H9 (cell line): ENCODE measurements around the gene IFI44. TPM values are rescaled to one million over a fixed set of nuclear protein-coding genes. Genes with fewer than 3 reads are reported as not detected.

Experiments used
- DNase-seq: peaks from one replicate; pipeline ENCODE4 v3.0.0-alpha.2; 2017
- H2AFZ ChIP-seq: one replicate; pipeline ENCODE4 v1.6.1; 2013; ENCODE audit warnings: mild to moderate bottlenecking, low read length, control low read depth, moderate library complexity
- H2AK5ac ChIP-seq: 2 replicates; pipeline ENCODE4 v1.6.1; 2013; ENCODE audit warnings: low read length, control low read depth, mixed read lengths; ENCODE audit not compliant: insufficient read length
- H2BK120ac ChIP-seq: one replicate; pipeline ENCODE4 v1.6.1; 2013; ENCODE audit warnings: low read depth, mild to moderate bottlenecking, low read length, control low read depth, inconsistent platforms; ENCODE audit not compliant: poor library complexity, severe bottlenecking
- H2BK12ac ChIP-seq: 2 replicates; pipeline ENCODE4 v1.6.1; 2013; ENCODE audit warnings: low read length, control low read depth, mixed read lengths, low read depth; ENCODE audit not compliant: insufficient read length
- H2BK15ac ChIP-seq: 2 replicates; pipeline ENCODE4 v1.6.1; 2013; ENCODE audit warnings: low read depth, low read length, control low read depth
- H2BK20ac ChIP-seq: one replicate; pipeline ENCODE4 v1.6.1; 2013; ENCODE audit warnings: low read depth, mild to moderate bottlenecking, low read length, control low read depth, inconsistent platforms; ENCODE audit not compliant: poor library complexity, severe bottlenecking
- H2BK5ac ChIP-seq: 2 replicates; pipeline ENCODE4 v1.6.1; 2013; ENCODE audit warnings: low read length, control low read depth, mixed read lengths; ENCODE audit not compliant: insufficient read length
- H3K14ac ChIP-seq: 2 replicates; pipeline ENCODE4 v1.6.1; 2013; ENCODE audit warnings: low read length, control low read depth; ENCODE audit not compliant: insufficient read depth
- H3K18ac ChIP-seq: 2 replicates; pipeline ENCODE4 v1.6.1; 2013; ENCODE audit warnings: low read depth, mild to moderate bottlenecking, mixed read lengths, low read length, control low read depth; ENCODE audit not compliant: insufficient read length
- H3K23ac ChIP-seq: 2 replicates; pipeline ENCODE4 v1.6.1; 2013; ENCODE audit warnings: low read length, control low read depth, mixed read lengths, low read depth; ENCODE audit not compliant: insufficient read length
- H3K23me2 ChIP-seq: 2 replicates; pipeline ENCODE4 v1.6.1; 2013; ENCODE audit warnings: low read depth, mild to moderate bottlenecking, mixed read lengths, low read length, control low read depth; ENCODE audit not compliant: insufficient read length, poor library complexity, severe bottlenecking
- H3K27ac ChIP-seq: 2 replicates; pipeline ENCODE4 v1.5.1; 2013; ENCODE audit warnings: low read length, control low read depth, mixed read lengths, low read depth; ENCODE audit not compliant: insufficient read length
- H3K27me3 ChIP-seq: 2 replicates; pipeline ENCODE4 v1.6.1; 2013; ENCODE audit warnings: low read length, control low read depth, inconsistent platforms; ENCODE audit not compliant: insufficient read depth
- H3K4ac ChIP-seq: 2 replicates; pipeline ENCODE4 v1.6.1; 2013; ENCODE audit warnings: low read depth, mild to moderate bottlenecking, control low read depth, inconsistent platforms, low read length, moderate library complexity
- H3K4me1 ChIP-seq: 2 replicates; pipeline ENCODE4 v1.6.1; 2013; ENCODE audit warnings: low read length, control low read depth, inconsistent platforms; ENCODE audit not compliant: insufficient read depth
- H3K4me2 ChIP-seq: 2 replicates; pipeline ENCODE4 v1.6.1; 2013; ENCODE audit warnings: low read length, control low read depth, mixed read lengths; ENCODE audit not compliant: insufficient read length, insufficient read depth
- H3K56ac ChIP-seq: 2 replicates; pipeline ENCODE4 v1.6.1; 2013; ENCODE audit warnings: low read depth, mild to moderate bottlenecking, mixed read lengths, low read length, control low read depth; ENCODE audit not compliant: insufficient read length
- H3K79me1 ChIP-seq: 2 replicates; pipeline ENCODE4 v1.6.1; 2013; ENCODE audit warnings: low read depth, mild to moderate bottlenecking, moderate library complexity, low read length, control low read depth, inconsistent platforms; ENCODE audit not compliant: insufficient read depth, poor library complexity, severe bottlenecking
- H3K79me2 ChIP-seq: 2 replicates; pipeline ENCODE4 v1.6.1; 2013; ENCODE audit warnings: low read length, control low read depth, inconsistent platforms; ENCODE audit not compliant: insufficient read depth
- H3K9ac ChIP-seq: 2 replicates; pipeline ENCODE4 v1.6.1; 2013; ENCODE audit warnings: low read length, control low read depth, mixed read lengths; ENCODE audit not compliant: insufficient read length; ENCODE audit errors: extremely low read depth
- H3K9me3 ChIP-seq: one replicate; pipeline ENCODE4 v1.6.1; 2013; ENCODE audit warnings: low read depth, low read length, inconsistent platforms; ENCODE audit not compliant: control insufficient read depth
- H3T11ph ChIP-seq: one replicate; pipeline ENCODE4 v1.6.1; 2013; ENCODE audit warnings: mild to moderate bottlenecking, low read length, control low read depth, inconsistent platforms
- H4K20me1 ChIP-seq: one replicate; pipeline ENCODE4 v1.6.1; 2013; ENCODE audit not compliant: control insufficient read depth, insufficient read length, insufficient read depth
- H4K5ac ChIP-seq: 2 replicates; pipeline ENCODE4 v1.6.1; 2013; ENCODE audit warnings: low read depth, mild to moderate bottlenecking, mixed read lengths, low read length, control low read depth; ENCODE audit not compliant: insufficient read length
- H4K8ac ChIP-seq: replicated peaks from 2 replicates; pipeline ENCODE4 v1.6.1; 2013; ENCODE audit warnings: low read length, control low read depth, mixed read lengths, low read depth; ENCODE audit not compliant: insufficient read length
- H4K91ac ChIP-seq: 2 replicates; pipeline ENCODE4 v1.6.1; 2013; ENCODE audit warnings: low read depth, mild to moderate bottlenecking, moderate library complexity, mixed read lengths, low read length, control low read depth; ENCODE audit not compliant: insufficient read length
- H3K27ac Mint-ChIP-seq, 3 experiments: 2 replicates in 2 of 3; 3 replicates in 1 of 3; pipeline ENCODE4 v1.8.0; 2020 to 2021; ENCODE audit warnings: mixed read lengths in 3 of 3, mild to moderate bottlenecking in 1 of 3, moderate library complexity in 1 of 3
- H3K27me3 Mint-ChIP-seq: 2 replicates; pipeline ENCODE4 v1.8.0; 2021; ENCODE audit warnings: low read depth, mild to moderate bottlenecking, moderate library complexity, mixed read lengths
- H3K36me3 Mint-ChIP-seq, 3 experiments: 2 replicates in 2 of 3; 3 replicates in 1 of 3; pipeline ENCODE4 v1.8.0; 2020 to 2021; ENCODE audit warnings: low read depth in 3 of 3, mixed read lengths in 3 of 3; ENCODE audit not compliant: insufficient read depth in 1 of 3
- H3K4me1 Mint-ChIP-seq, 2 experiments: 2 replicates each; pipeline ENCODE4 v1.8.0; 2020; ENCODE audit warnings: mixed read lengths in 2 of 2
- H3K4me3 Mint-ChIP-seq, 2 experiments: 2 replicates in 1 of 2; 3 replicates in 1 of 2; pipeline ENCODE4 v1.8.0; 2020 to 2021; ENCODE audit warnings: mild to moderate bottlenecking in 2 of 2, mixed read lengths in 2 of 2, moderate library complexity in 1 of 2
- H3K9me3 Mint-ChIP-seq, 2 experiments: 2 replicates in 1 of 2; 3 replicates in 1 of 2; pipeline ENCODE4 v1.8.0; 2020; ENCODE audit warnings: mild to moderate bottlenecking in 2 of 2, mixed read lengths in 2 of 2, moderate library complexity in 1 of 2
- WGBS: extraction: QIAGEN DNeasy Blood & Tissue Kit; methylation state at CpG from one replicate; pipeline ENCODE4 v1.1.7; 2013; ENCODE audit warnings: missing lambda C conversion rate, low lambda C conversion rate, mixed read lengths; ENCODE audit not compliant: insufficient read length; ENCODE audit errors: extremely low coverage; 5-methylcytosine and 5-hydroxymethylcytosine counted together
- total RNA-seq: library from RNA; stranded (reverse); gene quantifications from 2 replicates; pipeline ENCODE4 v1.2.1, GENCODE V29; 2021
- TF ChIP-seq, protein P1 (sequence below): fragments of 200-600 bp; sonication (generic); conservative IDR thresholded peaks from 3 replicates; pipeline ENCODE4 v1.8.0; 2021; ENCODE audit warnings: antibody characterized with exemption, mild to moderate bottlenecking

The IFI44 gene
- total RNA-seq, 1 experiment from 2014 or later, result not detected

DNA sequence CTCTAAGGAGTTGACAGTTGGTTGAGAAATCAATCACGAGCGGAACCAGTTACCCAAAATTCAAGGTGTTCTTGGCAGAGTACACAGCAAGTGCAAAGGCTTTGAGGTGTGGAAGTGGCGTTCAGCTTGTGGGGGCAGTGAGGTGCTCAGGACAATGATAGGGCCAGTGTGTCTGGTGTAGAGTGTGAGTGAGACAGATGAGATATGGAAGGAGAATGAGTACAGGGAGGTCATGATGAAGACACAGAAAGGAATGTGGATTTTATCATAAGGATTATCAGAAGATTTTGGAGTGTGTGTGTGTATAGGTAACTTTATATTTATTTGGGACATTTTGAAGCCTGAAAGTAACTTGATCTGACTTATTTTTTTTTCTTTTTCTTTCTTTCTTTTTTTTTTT lies 40.9 kb downstream of the IFI44 start:
- no peak overlapping the region for H2BK12ac ChIP-seq
- no peak overlapping the region for H3K18ac ChIP-seq
- no peak overlapping the region for H4K8ac ChIP-seq
- Mint-ChIP-seq H3K36me3 (peaks cover 0 to 11% (median 3%) of the 10 kb centered on the region in 3 experiments; a peak in 3 of 7 replicates), H3K27ac (peak overlapping the region in 1 of 3 experiments; percentile 4; a peak in 2 of 7 replicates), H3K27me3 (no peaks in the 10 kb centered on the region), H3K9me3 (peaks cover 4 to 10% of the 10 kb centered on the region in 2 experiments; a peak in 3 of 5 replicates), H3K4me3 (no peak overlapping the region), H3K4me1 (no peaks in the 10 kb centered on the region)
- H3K23me2 ChIP-seq, result no peaks in the 10 kb centered on the region
- no peak overlapping the region for H2BK15ac ChIP-seq
- no peak overlapping the region for H4K5ac ChIP-seq
- H3K27me3 ChIP-seq, result no peaks in the 10 kb centered on the region; the same call in 1 of the 2 replicates
- no peaks in the 10 kb centered on the region for H3K79me2 ChIP-seq
- no peaks in the 10 kb centered on the region for H3K4me1 ChIP-seq
- no peak overlapping the region for H3K9ac ChIP-seq
- H3K23ac ChIP-seq, result no peak overlapping the region
- H2AFZ ChIP-seq, result no peak overlapping the region
- H3K56ac ChIP-seq, result no peak overlapping the region
- H3K9me3 ChIP-seq, result no peaks in the 10 kb centered on the region
- no peak overlapping the region for H2BK5ac ChIP-seq
- TF ChIP-seq, protein P1, sequence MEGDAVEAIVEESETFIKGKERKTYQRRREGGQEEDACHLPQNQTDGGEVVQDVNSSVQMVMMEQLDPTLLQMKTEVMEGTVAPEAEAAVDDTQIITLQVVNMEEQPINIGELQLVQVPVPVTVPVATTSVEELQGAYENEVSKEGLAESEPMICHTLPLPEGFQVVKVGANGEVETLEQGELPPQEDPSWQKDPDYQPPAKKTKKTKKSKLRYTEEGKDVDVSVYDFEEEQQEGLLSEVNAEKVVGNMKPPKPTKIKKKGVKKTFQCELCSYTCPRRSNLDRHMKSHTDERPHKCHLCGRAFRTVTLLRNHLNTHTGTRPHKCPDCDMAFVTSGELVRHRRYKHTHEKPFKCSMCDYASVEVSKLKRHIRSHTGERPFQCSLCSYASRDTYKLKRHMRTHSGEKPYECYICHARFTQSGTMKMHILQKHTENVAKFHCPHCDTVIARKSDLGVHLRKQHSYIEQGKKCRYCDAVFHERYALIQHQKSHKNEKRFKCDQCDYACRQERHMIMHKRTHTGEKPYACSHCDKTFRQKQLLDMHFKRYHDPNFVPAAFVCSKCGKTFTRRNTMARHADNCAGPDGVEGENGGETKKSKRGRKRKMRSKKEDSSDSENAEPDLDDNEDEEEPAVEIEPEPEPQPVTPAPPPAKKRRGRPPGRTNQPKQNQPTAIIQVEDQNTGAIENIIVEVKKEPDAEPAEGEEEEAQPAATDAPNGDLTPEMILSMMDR, result no peak
- no peak for DNase-seq
- H2BK20ac ChIP-seq, result no peak overlapping the region
- H3T11ph ChIP-seq, result no peak overlapping the region
- H3K79me1 ChIP-seq, result no peaks in the 10 kb centered on the region
- no peaks in the 10 kb centered on the region for H4K20me1 ChIP-seq
- H2BK120ac ChIP-seq, result no peak overlapping the region
- WGBS, result no CpG with 5 or more reads among the region's 3 CpGs
- H3K4ac ChIP-seq, result no peak overlapping the region
- H3K4me2 ChIP-seq, result no peak overlapping the region
- H3K14ac ChIP-seq, result no peak overlapping the region; the same call in 1 of the 2 replicates
- no peak overlapping the region for H3K27ac ChIP-seq
- H2AK5ac ChIP-seq, result no peak overlapping the region
- H4K91ac ChIP-seq, result no peak overlapping the region
